Body of pancreas (tissue), 4 donors: ENCODE results near the gene PIEZO2.

Source experiments
- CTCF ChIP-seq, 7 experiments: fragments of 450-650 bp in 4 of 7; fragments of 200-600 bp in 3 of 7; sonication (generic) in 3 of 7; IDR thresholded peaks; one replicate each; pipeline ENCODE4 v1.5.1; 2016 to 2019; ENCODE audit warnings: antibody characterized with exemption in 7 of 7
- POLR2A ChIP-seq, 3 donors: fragments of 450-650 bp; IDR thresholded peaks; one replicate each; pipeline ENCODE4 v1.6.1; 2016; ENCODE audit warnings: antibody characterized with exemption in 3 of 3, mild to moderate bottlenecking in 2 of 3

GRCh38 chr18:11009869-11010268 lies 139.5 kb downstream of the PIEZO2 start:
- no peak for TF ChIP-seq CTCF (IDR thresholded peaks at IDR 0.05)
- TF ChIP-seq POLR2A (IDR thresholded peaks at IDR 0.05) = no peak
